Stomach (tissue), 4 donors: ENCODE results near the gene OASL.
"Not testable (repeated sequence)": the region's sequence is repeated elsewhere in the genome, so short reads cannot be mapped to it uniquely, and the experiment has no call there.

Experiments
- CTCF ChIP-seq, 7 experiments: fragments of 450-650 bp in 4 of 7; fragments of 200-600 bp in 3 of 7; sonication (generic) in 3 of 7; IDR thresholded peaks; one replicate each; pipeline ENCODE4 v1.5.1; 2016 to 2019; ENCODE audit warnings: antibody characterized with exemption in 7 of 7, control low read depth in 2 of 7, mild to moderate bottlenecking in 1 of 7
- EP300 ChIP-seq: sonication (generic); formaldehyde crosslinking; IDR thresholded peaks from one replicate; pipeline ENCODE4 v1.6.1; 2017; ENCODE audit warnings: antibody characterized with exemption
- POLR2A ChIP-seq, 4 donors: fragments of 450-650 bp; IDR thresholded peaks; one replicate each; pipeline ENCODE4 v1.6.1; 2016; ENCODE audit warnings: antibody characterized with exemption in 4 of 4, control low read depth in 2 of 4, mild to moderate bottlenecking in 1 of 4, moderate library complexity in 1 of 4

- not testable (repeated sequence) for TF ChIP-seq CTCF (IDR thresholded peaks at IDR 0.05); POLR2A (IDR thresholded peaks at IDR 0.05); EP300
These were observed 38.4 kb upstream of the OASL start for GRCh38 chr12:121077440-121077839.
